ENCODE data around the gene KRT75. TPM values are rescaled to one million over a fixed set of nuclear protein-coding genes. Genes with fewer than 3 reads are reported as not detected.

The KRT75 gene
- polyA plus RNA-seq, 2 of the 4 experiments (the other 2 are of a cell fraction), result not detected

GRCh38 chr12:52443966-52444365 lies 9.8 kb upstream of the KRT75 start:
- H3K9me3 ChIP-seq, result no peaks in the 10 kb centered on the region
- peak overlapping the region in 1 of 2 experiments; percentile 32; a peak in 2 of 6 replicates for H3K27ac ChIP-seq
- FAIRE-seq, result no peak
- no peak overlapping the region for H3K4me2 ChIP-seq
- no peak overlapping the region for H3K4me3 ChIP-seq
- DNase-seq (ENCODE audit: low read depth in 1 of 2, low spot score in 1 of 2), result no peak
- H3K4me1 ChIP-seq, result peaks cover 28% of the 10 kb centered on the region
- 94% methylated on average over 3 of the region's 3 CpGs for WGBS (ENCODE audit: missing lambda C conversion rate)
- TF ChIP-seq TFCP2L1 (CRISPR knock-in tag; IDR thresholded peaks at IDR 0.05) (no peak), BHLHE40 (IDR thresholded peaks at IDR 0.05; ENCODE audit: low read depth, low read length) (no peak), SMC3 (IDR thresholded peaks at IDR 0.05) (no peak), ZSCAN20 (CRISPR knock-in tag; IDR thresholded peaks at IDR 0.05) (no peak), MYC (IDR thresholded peaks at IDR 0.05; ENCODE audit: borderline replicate concordance, low read length) (no peak), HES2 (IDR thresholded peaks at IDR 0.05) (no peak), ESRRA (IDR thresholded peaks at IDR 0.05; ENCODE audit: borderline replicate concordance, low read length) (no peak), HDAC2 (IDR thresholded peaks at IDR 0.05) (no peak), MAZ (IDR thresholded peaks at IDR 0.05; ENCODE audit: borderline replicate concordance, low read depth, low read length) (no peak), RAD21 (conservative IDR thresholded peaks at IDR 0.05 in 1 of 2, IDR thresholded peaks at IDR 0.05 in 1 of 2) (no peak), NPAS2 (CRISPR knock-in tag; IDR thresholded peaks at IDR 0.05; ENCODE audit: borderline replicate concordance) (no peak), CHD2 (IDR thresholded peaks at IDR 0.05; ENCODE audit: low read length, partially characterized antibody) (no peak), NFE2L2 (conservative IDR thresholded peaks at IDR 0.05; ENCODE audit: low read length) (no peak), FOXS1 (CRISPR knock-in tag; IDR thresholded peaks at IDR 0.05) (no peak), ZC3H11A (IDR thresholded peaks at IDR 0.05) (no peak), FOSB (CRISPR knock-in tag; IDR thresholded peaks at IDR 0.05) (no peak)
- POLR2A ChIA-PET, result no interaction called here
- CTCF ChIA-PET, result interaction anchor here (1.4 to 1.6 kb wide), 3 partner anchors 63 to 130 kb away, joined by 3 to 6 read pairs (median 6); no protein-coding TSS in a partner anchor
- ATAC-seq, result no peak

- CTCF ChIA-PET, result interaction anchor here (0.6 to 2.6 kb wide), 17 partner anchors 11 to 436 kb away, joined by 3 to 12 read pairs (median 4); no protein-coding TSS in a partner anchor
- peak; percentile 51 to 77 for DNase-seq (ENCODE audit: low read depth in 1 of 2, low spot score in 1 of 2)
- TF ChIP-seq MAX (IDR thresholded peaks at IDR 0.05) (peak; percentile 55), JUNB (IDR thresholded peaks at IDR 0.05) (peak; percentile 58; the same call in 1 of the 2 replicates), ATOH8 (CRISPR knock-in tag; IDR thresholded peaks at IDR 0.05; ENCODE audit: low read depth) (no peak), USF2 (IDR thresholded peaks at IDR 0.05) (no peak), JUN (IDR thresholded peaks at IDR 0.05) (peak in 1 of 2 experiments; percentile 55; a peak in 2 of 5 replicates), EP300 (IDR thresholded peaks at IDR 0.05) (peak in 1 of 2 experiments; percentile 53; a peak in 1 of 5 replicates), ZSCAN20 (CRISPR knock-in tag; IDR thresholded peaks at IDR 0.05) (no peak), POLR2AphosphoS2 (conservative IDR thresholded peaks at IDR 0.05; ENCODE audit: low read length) (no peak), RFX5 (IDR thresholded peaks at IDR 0.05) (no peak), ZC3H11A (IDR thresholded peaks at IDR 0.05) (no peak), FOSL2 (IDR thresholded peaks at IDR 0.05) (no peak), FOSL2 (CRISPR knock-in tag; IDR thresholded peaks at IDR 0.05) (peak; percentile 56), CTCF (IDR thresholded peaks at IDR 0.05) (peak; percentile 35; the same call in 2 of the 3 replicates), CEBPB (IDR thresholded peaks at IDR 0.05) (0 out of 4 replicates have a peak, but pooled peaks of 1 of the 2 experiments have one; percentile 31), ZNF302 (CRISPR knock-in tag; IDR thresholded peaks at IDR 0.05) (no peak), PBX3 (IDR thresholded peaks at IDR 0.05) (no peak), RAD21 (conservative IDR thresholded peaks at IDR 0.05 in 1 of 2, IDR thresholded peaks at IDR 0.05 in 1 of 2) (peak; percentile 64 to 69), SMC3 (IDR thresholded peaks at IDR 0.05) (peak; percentile 57)
Measured at GRCh38 chr12:52442600-52443061, 8.5 kb upstream of the KRT75 start.

More at GRCh38 chr12:52442600-52443061, 8.5 kb upstream of the KRT75 start:
- peaks cover 28% of the 10 kb centered on the region for H3K4me1 ChIP-seq
- ATAC-seq, result peak; percentile 87 to 89
- no peaks in the 10 kb centered on the region for H3K9me3 ChIP-seq
- peak overlapping the region; percentile 57 for H3K4me2 ChIP-seq
- no peak overlapping the region for H3K4me3 ChIP-seq
- H3K27ac ChIP-seq, result peak overlapping the region; percentile 56 to 79
- POLR2A ChIA-PET, result no interaction called here
- peak; percentile 13 for FAIRE-seq
- WGBS (ENCODE audit: missing lambda C conversion rate), result 7% methylated on average over 6 of the region's 6 CpGs
